GM19452 (cell line): ENCODE measurements around the gene LMAN2.
"Not testable (repeated sequence)": the region's sequence is repeated elsewhere in the genome, so short reads cannot be mapped to it uniquely, and the experiment has no call there.

Experiments
- ATAC-seq: cut with Tn5 transposase; IDR thresholded peaks from one replicate; pipeline ENCODE4 v1.9.1; 2021; ENCODE audit not compliant: unreplicated experiment

Gene LMAN2

GRCh38 chr5:177308740-177309139, 42.7 kb downstream of the LMAN2 start:
- no peak for ATAC-seq

- no peak for ATAC-seq
These were observed 43.7 kb downstream of the LMAN2 start for GRCh38 chr5:177307544-177308363.

GRCh38 chr5:177306674-177307543, 44.6 kb downstream of the LMAN2 start:
- ATAC-seq = no peak

GRCh38 chr5:177306103-177306640, 45.3 kb downstream of the LMAN2 start:
- ATAC-seq = not testable (repeated sequence)

- no peak for ATAC-seq
These were observed 46.9 kb downstream of the LMAN2 start for GRCh38 chr5:177304392-177305119.

- no peak for ATAC-seq
These were observed 47.5 kb downstream of the LMAN2 start for GRCh38 chr5:177303925-177304391.

GRCh38 chr5:177303121-177303924, 48.1 kb downstream of the LMAN2 start, which contains the start of the genes PRELID1 and RAB24:
PRELID1 (plus strand) TSS chr5:177303799; CDS start chr5:177303986, 187 bp downstream.
RAB24 (minus strand) TSS chr5:177303719; CDS start chr5:177303288, 431 bp downstream.
- ATAC-seq = peak; percentile 57

GRCh38 chr5:177302354-177303110, 48.9 kb downstream of the LMAN2 start:
- ATAC-seq = no peak

- ATAC-seq = no peak
These were observed 49.8 kb downstream of the LMAN2 start for GRCh38 chr5:177301503-177302165.

- ATAC-seq = no peak
These were observed 50.5 kb downstream of the LMAN2 start for GRCh38 chr5:177300951-177301350.

- peak; percentile 44 for ATAC-seq
These were observed 51.1 kb downstream of the LMAN2 start for GRCh38 chr5:177300236-177300880.

GRCh38 chr5:177299697-177300096, 51.8 kb downstream of the LMAN2 start:
- no peak for ATAC-seq

GRCh38 chr5:177297922-177298321, 53.5 kb downstream of the LMAN2 start:
- no peak for ATAC-seq

- ATAC-seq = no peak
These were observed 54.9 kb downstream of the LMAN2 start for GRCh38 chr5:177296581-177296980.

- no peak for ATAC-seq
These were observed 55.5 kb downstream of the LMAN2 start for GRCh38 chr5:177295924-177296323.

- ATAC-seq = no peak
These were observed 56.8 kb downstream of the LMAN2 start for GRCh38 chr5:177294632-177295031.

GRCh38 chr5:177293819-177294581, 57.5 kb downstream of the LMAN2 start:
- no peak for ATAC-seq
